HFFc6 (cell line): Measurements from ENCODE around the gene RBMX2. TPM values are rescaled to one million over a fixed set of nuclear protein-coding genes. Genes with fewer than 3 reads are reported as not detected.

ENCODE experiments used
- DNase-seq: peaks from one replicate; pipeline ENCODE4 v3.0.0-alpha.2; 2018
- H3K27ac Mint-ChIP-seq: 2 replicates; pipeline ENCODE4 v1.8.0; 2020; ENCODE audit warnings: mild to moderate bottlenecking, mixed read lengths
- H3K27me3 Mint-ChIP-seq: 2 replicates; pipeline ENCODE4 v1.8.0; 2021; ENCODE audit warnings: mild to moderate bottlenecking, moderate library complexity, mixed read lengths; ENCODE audit not compliant: insufficient read depth
- H3K36me3 Mint-ChIP-seq: 2 replicates; pipeline ENCODE4 v1.8.0; 2021; ENCODE audit warnings: low read depth, mixed read lengths
- H3K4me1 Mint-ChIP-seq: 2 replicates; pipeline ENCODE4 v1.8.0; 2020; ENCODE audit warnings: low read depth, mixed read lengths
- H3K4me3 Mint-ChIP-seq: 2 replicates; pipeline ENCODE4 v1.8.0; 2020; ENCODE audit warnings: mild to moderate bottlenecking, moderate library complexity, mixed read lengths
- H3K9me3 Mint-ChIP-seq: 2 replicates; pipeline ENCODE4 v1.8.0; 2020; ENCODE audit warnings: mild to moderate bottlenecking, mixed read lengths
- total RNA-seq, 6 experiments: library from RNA; stranded (reverse); fragmentation: NEBNext Ultra II Directional; extraction: Animal tissue kit (Norgen Biotek cat#: 25700); gene quantifications; 2 replicates in 1 of 6; 3 replicates in 5 of 6; pipeline ENCODE4 v1.2.3, GENCODE V29; 2021
- TF ChIP-seq, protein P1 (sequence below): fragments of 200-600 bp; sonication (generic); IDR thresholded peaks from 2 replicates; pipeline ENCODE4 v1.5.0; 2021; ENCODE audit warnings: antibody characterized with exemption, mild to moderate bottlenecking

RBMX2 gene
- total RNA-seq, 6 experiments from 2014 or later = 16.3 to 20.7 (median 18.3) TPM

- TF ChIP-seq, protein P1, sequence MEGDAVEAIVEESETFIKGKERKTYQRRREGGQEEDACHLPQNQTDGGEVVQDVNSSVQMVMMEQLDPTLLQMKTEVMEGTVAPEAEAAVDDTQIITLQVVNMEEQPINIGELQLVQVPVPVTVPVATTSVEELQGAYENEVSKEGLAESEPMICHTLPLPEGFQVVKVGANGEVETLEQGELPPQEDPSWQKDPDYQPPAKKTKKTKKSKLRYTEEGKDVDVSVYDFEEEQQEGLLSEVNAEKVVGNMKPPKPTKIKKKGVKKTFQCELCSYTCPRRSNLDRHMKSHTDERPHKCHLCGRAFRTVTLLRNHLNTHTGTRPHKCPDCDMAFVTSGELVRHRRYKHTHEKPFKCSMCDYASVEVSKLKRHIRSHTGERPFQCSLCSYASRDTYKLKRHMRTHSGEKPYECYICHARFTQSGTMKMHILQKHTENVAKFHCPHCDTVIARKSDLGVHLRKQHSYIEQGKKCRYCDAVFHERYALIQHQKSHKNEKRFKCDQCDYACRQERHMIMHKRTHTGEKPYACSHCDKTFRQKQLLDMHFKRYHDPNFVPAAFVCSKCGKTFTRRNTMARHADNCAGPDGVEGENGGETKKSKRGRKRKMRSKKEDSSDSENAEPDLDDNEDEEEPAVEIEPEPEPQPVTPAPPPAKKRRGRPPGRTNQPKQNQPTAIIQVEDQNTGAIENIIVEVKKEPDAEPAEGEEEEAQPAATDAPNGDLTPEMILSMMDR = no peak
- Mint-ChIP-seq H3K36me3 (peaks cover 6% of the 10 kb centered on the region; the same call in 1 of the 2 replicates), H3K4me1 (no peaks in the 10 kb centered on the region), H3K27me3 (peaks cover 2% of the 10 kb centered on the region), H3K4me3 (no peak overlapping the region), H3K9me3 (no peaks in the 10 kb centered on the region), H3K27ac (no peak overlapping the region)
- no peak for DNase-seq
Observed at GRCh38 chrX:130414800-130415199, 13.0 kb downstream of the RBMX2 start.

DNA sequence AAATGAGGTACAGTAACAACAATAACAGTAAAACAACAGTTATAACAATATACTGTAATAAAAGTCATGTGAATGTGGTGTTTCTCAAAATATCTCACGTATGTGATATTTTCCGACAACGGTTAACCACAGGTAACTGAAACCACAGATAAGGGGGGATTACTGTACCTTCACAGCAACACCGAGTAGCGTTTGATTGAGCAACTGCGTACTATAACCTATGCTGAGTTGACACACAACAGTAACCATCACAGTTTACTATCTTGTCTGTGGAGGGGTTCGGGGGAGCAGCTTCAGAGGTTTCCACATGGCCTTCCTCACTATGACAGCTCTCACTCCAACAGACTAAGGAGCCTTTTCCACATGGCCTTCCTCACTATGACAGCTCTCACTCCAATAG lies 13.4 kb downstream of the RBMX2 start:
- Mint-ChIP-seq H3K4me3 (no peak overlapping the region), H3K9me3 (no peaks in the 10 kb centered on the region), H3K27me3 (no peaks in the 10 kb centered on the region; the same call in 1 of the 2 replicates), H3K4me1 (no peaks in the 10 kb centered on the region), H3K27ac (no peak overlapping the region), H3K36me3 (peaks cover 5% of the 10 kb centered on the region; the same call in 1 of the 2 replicates)
- TF ChIP-seq, protein P1 = no peak
- no peak for DNase-seq

- DNase-seq = no peak
- Mint-ChIP-seq H3K4me1 (no peaks in the 10 kb centered on the region), H3K27ac (no peak overlapping the region), H3K9me3 (no peaks in the 10 kb centered on the region), H3K4me3 (no peak overlapping the region), H3K36me3 (peaks cover 5% of the 10 kb centered on the region; the same call in 1 of the 2 replicates), H3K27me3 (no peaks in the 10 kb centered on the region; the same call in none of the 2 replicates)
- TF ChIP-seq, protein P1 = no peak
Observed at GRCh38 chrX:130416785-130417184, 15.0 kb downstream of the RBMX2 start.

DNA sequence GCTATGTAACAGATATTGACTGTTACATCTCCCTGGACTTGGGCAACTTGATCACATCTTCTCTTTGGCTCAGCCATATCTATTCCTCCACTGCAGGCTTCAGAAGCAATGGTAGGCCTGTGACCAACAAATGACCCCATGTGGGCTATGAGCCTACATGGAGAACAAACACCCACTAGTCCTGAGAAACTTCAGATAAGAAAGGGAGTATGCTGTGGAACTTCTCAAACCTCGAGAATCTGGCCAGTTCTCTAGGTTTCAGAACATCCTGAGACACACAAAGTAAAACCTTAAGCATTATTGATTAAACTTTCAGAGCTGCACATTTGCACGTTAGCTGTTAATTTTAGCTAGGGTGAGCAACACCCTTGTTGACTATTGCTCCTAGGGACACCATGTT lies 16.3 kb downstream of the RBMX2 start:
- H3K4me1 Mint-ChIP-seq = no peaks in the 10 kb centered on the region
- H3K36me3 Mint-ChIP-seq = peaks cover 5% of the 10 kb centered on the region; the same call in 1 of the 2 replicates
- H3K9me3 Mint-ChIP-seq = no peaks in the 10 kb centered on the region
- no peak overlapping the region for H3K4me3 Mint-ChIP-seq
- H3K27ac Mint-ChIP-seq = no peak overlapping the region
- TF ChIP-seq, protein P1 = no peak
- DNase-seq = no peak
- no peaks in the 10 kb centered on the region; the same call in none of the 2 replicates for H3K27me3 Mint-ChIP-seq

GRCh38 chrX:130418740-130419139 lies 17.0 kb downstream of the RBMX2 start:
- Mint-ChIP-seq H3K27ac (no peak overlapping the region), H3K4me3 (no peak overlapping the region), H3K4me1 (no peaks in the 10 kb centered on the region), H3K36me3 (peaks cover 5% of the 10 kb centered on the region; the same call in 1 of the 2 replicates), H3K27me3 (peaks cover 1% of the 10 kb centered on the region), H3K9me3 (no peaks in the 10 kb centered on the region)
- DNase-seq = no peak
- TF ChIP-seq, protein P1 = no peak

DNA sequence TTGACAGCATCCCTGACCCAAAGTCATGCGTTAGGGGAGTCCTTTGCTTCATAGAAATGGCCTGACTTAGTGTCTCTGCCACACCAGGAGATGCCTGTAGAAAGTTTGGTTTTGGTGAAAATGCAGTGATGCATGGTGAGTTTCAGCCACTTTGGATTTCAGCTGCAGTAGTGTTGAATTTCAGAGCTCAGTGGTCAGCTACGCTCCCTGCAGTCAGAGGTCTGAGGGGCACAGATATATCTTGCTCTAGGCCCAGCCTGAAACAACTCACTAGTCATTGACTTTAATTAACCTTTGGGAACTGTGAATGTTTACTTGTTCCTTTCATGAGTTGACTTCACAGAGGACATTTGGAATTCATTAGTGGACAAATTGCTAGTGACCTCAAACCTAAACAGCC lies 17.5 kb downstream of the RBMX2 start:
- Mint-ChIP-seq H3K9me3 (no peaks in the 10 kb centered on the region), H3K27me3 (peaks cover 1% of the 10 kb centered on the region), H3K4me3 (no peak overlapping the region), H3K27ac (no peak overlapping the region), H3K36me3 (peaks cover 2% of the 10 kb centered on the region; the same call in 1 of the 2 replicates), H3K4me1 (no peaks in the 10 kb centered on the region)
- TF ChIP-seq, protein P1 = no peak
- DNase-seq = no peak
